A673 (cell line): ENCODE results near the gene TSSC4. TPM values are rescaled to one million over a fixed set of nuclear protein-coding genes. Genes with fewer than 3 reads are reported as not detected.

Experiments used
- BruUV-seq: library from RNA; stranded (reverse); fragments of 400-500 nt; replicated peaks from 2 replicates; lab custom pipeline; 2021; lab: Mats Ljungman, UMichigan
- CTCF ChIA-PET: fragments of 300-600 bp; sonication (Branson Sonifier 250); formaldehyde crosslinking; loops from one replicate; lab custom pipeline; 2022; ENCODE audit warnings: antibody characterized with exemption; lab: Charles Lee
- POLR2A ChIA-PET: fragments of 300-600 bp; sonication (Branson Sonifier 250); formaldehyde crosslinking; loops from one replicate; lab custom pipeline; 2022; ENCODE audit warnings: antibody characterized with exemption; ENCODE audit not compliant: low non-redundant PET; lab: Charles Lee
- DNase-seq: peaks from one replicate; pipeline ENCODE4 v3.0.0-alpha.2; 2015; ENCODE audit warnings: low spot score
- H3K27ac ChIP-seq: fragments of 200-600 bp; sonication (generic); 2 replicates; pipeline ENCODE4 v1.5.1; 2016; ENCODE audit warnings: mixed run types, low read depth, mild to moderate bottlenecking, mixed read lengths, antibody characterized with exemption, low read length; ENCODE audit not compliant: poor library complexity, severe bottlenecking
- H3K27me3 ChIP-seq: fragments of 200-600 bp; sonication (generic); replicated peaks from 2 replicates; pipeline ENCODE4 v1.6.1; 2017; ENCODE audit warnings: mixed run types, low read depth, mild to moderate bottlenecking, mixed read lengths, antibody characterized with exemption, low read length; ENCODE audit not compliant: insufficient read depth, poor library complexity
- H3K36me3 ChIP-seq: fragments of 200-600 bp; sonication (generic); 2 replicates; pipeline ENCODE4 v1.6.1; 2016; ENCODE audit warnings: mixed run types, mild to moderate bottlenecking, mixed read lengths, antibody characterized with exemption, low read length; ENCODE audit not compliant: insufficient read depth, poor library complexity, severe bottlenecking
- H3K4me1 ChIP-seq: fragments of 200-600 bp; sonication (generic); 2 replicates; pipeline ENCODE4 v1.6.1; 2017; ENCODE audit warnings: mixed run types, mild to moderate bottlenecking, mixed read lengths, antibody characterized with exemption, low read length; ENCODE audit not compliant: insufficient read depth, poor library complexity, severe bottlenecking
- H3K4me3 ChIP-seq: fragments of 200-600 bp; sonication (generic); 2 replicates; pipeline ENCODE4 v1.5.1; 2016; ENCODE audit warnings: low read depth, mixed run types, mild to moderate bottlenecking, mixed read lengths, low read length; ENCODE audit not compliant: poor library complexity, severe bottlenecking
- H3K9me3 ChIP-seq: fragments of 200-600 bp; sonication (generic); 2 replicates; pipeline ENCODE4 v1.6.1; 2016; ENCODE audit warnings: mixed run types, low read depth, mild to moderate bottlenecking, mixed read lengths, antibody characterized with exemption, low read length; ENCODE audit not compliant: poor library complexity, severe bottlenecking
- CTCF ChIP-seq: fragments of 300-800, 200-600 bp; sonication (generic); conservative IDR thresholded peaks from 2 replicates; pipeline ENCODE4 v1.5.1; 2017; ENCODE audit warnings: low read depth, mild to moderate bottlenecking, antibody characterized with exemption, low read length, moderate library complexity, mixed read lengths
- EZH2 ChIP-seq: fragments of 200-600 bp; sonication (generic); IDR thresholded peaks from 2 replicates; pipeline ENCODE4 v1.6.1; 2017; ENCODE audit warnings: borderline replicate concordance, low read depth, mild to moderate bottlenecking, mixed read lengths, antibody characterized with exemption, low read length; ENCODE audit not compliant: poor library complexity, severe bottlenecking
- intact Hi-C: fragments of 100-400 bp; cut with micrococcal nuclease; formaldehyde crosslinking; loops from one replicate; pipeline ENCODE4 v1.10.0; 2022; ENCODE audit not compliant: unreplicated experiment
- total RNA-seq: library from RNA; stranded (reverse); gene quantifications from 2 replicates; pipeline ENCODE4 v1.2.3, GENCODE V29; 2021

TSSC4 gene
- total RNA-seq, 1 experiment from 2014 or later, result 46.8 TPM

DNA sequence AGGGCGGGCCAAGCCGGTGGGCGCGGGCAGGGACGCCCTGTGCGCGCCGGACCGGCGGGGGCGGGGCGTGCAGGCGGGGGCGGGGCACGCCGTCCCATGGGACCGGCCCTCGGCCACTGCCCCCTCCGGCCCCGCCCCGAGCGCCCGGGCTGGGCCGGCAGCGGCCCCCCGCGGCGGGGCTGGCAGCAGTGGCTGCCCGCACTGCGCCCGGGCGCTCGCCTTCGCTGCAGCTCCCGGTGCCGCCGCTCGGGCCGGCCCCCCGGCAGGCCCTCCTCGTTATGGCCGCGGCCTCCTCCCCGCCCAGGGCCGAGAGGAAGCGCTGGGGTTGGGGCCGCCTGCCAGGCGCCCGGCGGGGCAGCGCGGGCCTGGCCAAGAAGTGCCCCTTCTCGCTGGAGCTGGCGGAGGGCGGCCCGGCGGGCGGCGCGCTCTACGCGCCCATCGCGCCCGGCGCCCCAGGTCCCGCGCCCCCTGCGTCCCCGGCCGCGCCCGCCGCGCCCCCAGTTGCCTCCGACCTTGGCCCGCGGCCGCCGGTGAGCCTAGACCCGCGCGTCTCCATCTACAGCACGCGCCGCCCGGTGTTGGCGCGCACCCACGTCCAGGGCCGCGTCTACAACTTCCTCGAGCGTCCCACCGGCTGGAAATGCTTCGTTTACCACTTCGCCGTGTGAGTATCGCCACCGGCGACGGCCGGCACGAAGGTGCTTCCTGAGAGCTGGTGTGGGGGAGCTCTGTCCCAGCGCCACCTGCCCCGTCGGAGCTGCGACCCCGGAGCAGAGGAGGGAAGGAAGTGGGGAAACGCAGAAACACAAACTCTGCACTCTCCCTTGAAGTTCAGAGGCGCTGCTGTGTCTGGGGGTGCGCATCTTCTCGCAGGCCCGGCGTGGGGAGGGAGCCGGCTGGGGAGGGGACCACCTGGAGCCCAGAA is 44.5 kb downstream of the TSSC4 start, which contains the start of gene KCNQ1:
Gene KCNQ1, plus strand, starts transcription at position 188 of the 925 bp plus-strand sequence. Its CDS starts 91 bp downstream, at position 279.
- TF ChIP-seq EZH2 (peak; percentile 44), CTCF (no peak)
- H3K9me3 ChIP-seq, result no peaks in the 10 kb centered on the region
- no peak within 1 kb of the TSS for H3K4me3 ChIP-seq
- no peaks in the 10 kb centered on the region for H3K4me1 ChIP-seq
- intact Hi-C loops, result no loop called here
- BruUV-seq, result no TSS peak
- H3K36me3 ChIP-seq, result no peaks in the 10 kb centered on the region
- no peak for DNase-seq
- no peak within 1 kb of the TSS for H3K27ac ChIP-seq
- ChIA-PET POLR2A (no interaction called here), CTCF (no interaction called here)
- peaks cover 33% of the 10 kb centered on the region for H3K27me3 ChIP-seq

GRCh38 chr11:2445746-2446551 is 45.4 kb downstream of the TSSC4 start:
- ChIA-PET CTCF (no interaction called here), POLR2A (no interaction called here)
- no peaks in the 10 kb centered on the region for H3K9me3 ChIP-seq
- no TSS peak for BruUV-seq
- no peak overlapping the region for H3K4me3 ChIP-seq
- H3K36me3 ChIP-seq, result no peaks in the 10 kb centered on the region
- peaks cover 33% of the 10 kb centered on the region for H3K27me3 ChIP-seq
- no peaks in the 10 kb centered on the region for H3K4me1 ChIP-seq
- no peak overlapping the region for H3K27ac ChIP-seq
- no peak for DNase-seq
- no peak for TF ChIP-seq CTCF
- peak; percentile 35 for TF ChIP-seq EZH2
- intact Hi-C loops, result no loop called here

DNA sequence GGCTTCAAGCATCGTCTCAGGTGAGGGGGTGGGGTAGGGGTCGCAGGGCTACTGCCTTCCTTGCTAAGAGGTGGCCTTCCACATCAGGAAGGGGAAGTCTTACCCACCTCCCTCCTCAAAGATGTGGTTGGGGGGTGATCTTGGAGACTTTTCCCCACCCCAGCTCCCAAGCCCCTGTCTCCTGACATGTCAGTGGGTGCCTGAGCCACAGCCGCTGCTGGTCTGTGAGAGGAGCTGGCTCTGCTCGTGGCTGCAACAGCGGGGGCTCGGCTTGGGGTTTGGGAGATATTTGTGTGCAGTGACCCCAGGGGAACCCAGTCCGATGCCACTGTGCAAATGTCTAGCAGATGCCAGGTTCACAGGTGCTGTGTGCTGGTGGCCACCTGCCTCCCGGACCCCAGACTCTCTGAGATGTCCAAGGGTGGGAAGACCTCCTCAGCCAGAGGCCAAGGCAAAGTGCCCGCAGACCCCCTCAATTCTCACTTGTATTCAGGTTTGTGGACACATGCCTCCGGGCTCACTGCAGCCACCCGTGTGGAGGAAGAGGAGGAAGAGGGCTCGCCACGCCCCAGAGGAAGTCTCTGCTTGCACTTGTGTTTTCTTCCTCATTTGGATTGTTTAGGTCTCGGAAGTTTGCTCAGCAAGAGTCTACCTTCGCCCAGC is 46.2 kb downstream of the TSSC4 start:
- no peak for DNase-seq
- Histone ChIP-seq H3K27ac (no peak overlapping the region), H3K4me3 (no peak overlapping the region), H3K27me3 (peaks cover 33% of the 10 kb centered on the region), H3K36me3 (no peaks in the 10 kb centered on the region), H3K4me1 (no peaks in the 10 kb centered on the region), H3K9me3 (no peaks in the 10 kb centered on the region)
- no peak for TF ChIP-seq EZH2
- TF ChIP-seq CTCF, result no peak
- no TSS peak for BruUV-seq
- POLR2A ChIA-PET, result no interaction called here
- intact Hi-C loops, result no loop called here
- CTCF ChIA-PET, result no interaction called here
